Cardiac fibroblast (primary cell): ENCODE measurements around the gene TMED10.

Experiments
- DNase-seq, 2 donors: peaks; one replicate each; pipeline versions ENCODE4 v3.0.0 to v3.0.0-alpha.2; 2010; ENCODE audit warnings: low read depth in 2 of 2
- H3K4me3 ChIP-seq, 2 donors: replicated peaks in 1 of 2; 1 replicate in 1 of 2; 2 replicates in 1 of 2; pipeline ENCODE4 v1.5.1; 2011; ENCODE audit warnings: low read depth in 2 of 2, low read length in 2 of 2, mild to moderate bottlenecking in 2 of 2, moderate library complexity in 1 of 2
- TF ChIP-seq, protein P1 (sequence below): IDR thresholded peaks from one replicate; pipeline ENCODE4 v1.5.1; 2011; ENCODE audit warnings: low read depth, mild to moderate bottlenecking, low read length, inconsistent platforms

The TMED10 gene

GRCh38 chr14:75144944-75145343, 31.5 kb downstream of the TMED10 start:
- H3K4me3 ChIP-seq = no peak overlapping the region
- DNase-seq = peak in 1 of 2 donors; percentile 43
- TF ChIP-seq, protein P1, sequence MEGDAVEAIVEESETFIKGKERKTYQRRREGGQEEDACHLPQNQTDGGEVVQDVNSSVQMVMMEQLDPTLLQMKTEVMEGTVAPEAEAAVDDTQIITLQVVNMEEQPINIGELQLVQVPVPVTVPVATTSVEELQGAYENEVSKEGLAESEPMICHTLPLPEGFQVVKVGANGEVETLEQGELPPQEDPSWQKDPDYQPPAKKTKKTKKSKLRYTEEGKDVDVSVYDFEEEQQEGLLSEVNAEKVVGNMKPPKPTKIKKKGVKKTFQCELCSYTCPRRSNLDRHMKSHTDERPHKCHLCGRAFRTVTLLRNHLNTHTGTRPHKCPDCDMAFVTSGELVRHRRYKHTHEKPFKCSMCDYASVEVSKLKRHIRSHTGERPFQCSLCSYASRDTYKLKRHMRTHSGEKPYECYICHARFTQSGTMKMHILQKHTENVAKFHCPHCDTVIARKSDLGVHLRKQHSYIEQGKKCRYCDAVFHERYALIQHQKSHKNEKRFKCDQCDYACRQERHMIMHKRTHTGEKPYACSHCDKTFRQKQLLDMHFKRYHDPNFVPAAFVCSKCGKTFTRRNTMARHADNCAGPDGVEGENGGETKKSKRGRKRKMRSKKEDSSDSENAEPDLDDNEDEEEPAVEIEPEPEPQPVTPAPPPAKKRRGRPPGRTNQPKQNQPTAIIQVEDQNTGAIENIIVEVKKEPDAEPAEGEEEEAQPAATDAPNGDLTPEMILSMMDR = no peak

DNA sequence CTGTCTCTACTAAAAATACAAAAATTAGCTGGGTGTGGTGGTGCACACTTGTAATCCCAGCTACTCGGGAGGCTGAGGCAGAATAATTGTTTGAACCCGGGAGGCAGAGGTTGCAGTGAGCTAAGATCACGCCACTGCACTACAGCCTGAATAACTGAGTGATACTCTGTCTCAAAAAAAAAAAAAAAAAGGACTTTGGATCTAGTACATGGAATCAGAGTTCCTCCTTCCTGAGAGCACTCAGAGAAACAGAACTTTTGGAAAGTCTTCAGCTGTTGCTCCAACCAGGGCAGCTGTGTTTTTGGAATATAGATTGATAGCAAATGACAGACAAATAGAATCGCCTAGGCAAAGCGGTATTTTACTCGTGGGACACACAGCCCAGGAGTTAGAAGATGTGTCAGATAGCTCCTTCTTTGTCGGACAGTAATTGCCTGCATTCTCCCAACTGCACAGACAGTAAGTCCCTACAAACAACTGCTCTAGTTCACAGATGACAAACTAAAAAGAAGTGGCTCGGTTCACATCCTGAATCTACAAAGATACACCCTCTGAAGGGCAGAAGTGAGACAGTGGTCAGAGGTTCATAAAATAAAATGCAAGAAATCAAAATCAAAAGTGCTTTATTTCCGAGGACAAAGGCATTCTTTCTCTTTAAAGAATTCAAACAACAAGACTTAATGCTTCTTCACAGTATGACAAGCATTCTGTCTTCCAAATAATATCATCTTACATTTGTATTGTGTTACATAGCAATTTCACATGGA, 32.5 kb downstream of the TMED10 start:
- no peak overlapping the region for H3K4me3 ChIP-seq
- TF ChIP-seq, protein P1 = no peak

GRCh38 chr14:75142494-75142893, 33.9 kb downstream of the TMED10 start:
- DNase-seq = no peak
- H3K4me3 ChIP-seq = no peak overlapping the region
- TF ChIP-seq, protein P1 = no peak

More for the DNA sequence above, 32.5 kb downstream of the TMED10 start:
- no peak for DNase-seq

- no peak overlapping the region for H3K4me3 ChIP-seq
- TF ChIP-seq, protein P1 = peak; percentile 57
- DNase-seq = peak; percentile 63 to 70
Observed at GRCh38 chr14:75141967-75142366, 34.4 kb downstream of the TMED10 start.

- TF ChIP-seq, protein P1 = no peak
- no peak overlapping the region for H3K4me3 ChIP-seq
- no peak for DNase-seq
Observed at GRCh38 chr14:75141062-75141461, 35.4 kb downstream of the TMED10 start.

- H3K4me3 ChIP-seq = no peak overlapping the region
- DNase-seq = no peak
Observed at GRCh38 chr14:75140620-75141019, 35.8 kb downstream of the TMED10 start.

More at GRCh38 chr14:75140620-75141019, 35.8 kb downstream of the TMED10 start:
- TF ChIP-seq, protein P1 = no peak
